ENCODE measurements around the gene TSPAN5.

The TSPAN5 gene

DNA sequence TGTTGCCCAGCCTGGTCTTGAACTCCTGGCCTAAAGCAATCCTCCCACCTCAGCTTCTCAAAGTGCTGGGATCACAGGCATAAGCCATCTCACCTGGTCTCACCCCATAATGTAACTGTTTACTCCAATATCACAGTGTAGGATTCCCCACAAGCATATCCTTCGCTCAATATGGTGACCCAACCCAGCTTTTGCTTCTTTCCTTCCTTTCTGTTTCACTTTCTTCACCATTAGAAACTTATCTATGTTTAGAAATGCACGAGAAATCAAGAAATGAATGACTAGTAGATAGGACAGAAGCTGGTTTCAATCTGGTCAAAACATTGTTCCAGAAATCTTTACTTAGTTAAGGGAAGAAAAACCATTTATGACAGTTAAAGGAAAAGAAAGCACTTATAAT lies 18.9 kb downstream of the TSPAN5 start:
- H3K4me3 ChIP-seq (replicated peaks; ENCODE audit: low read depth, low read length) = no peak overlapping the region
- no peak for DNase-seq (ENCODE audit: extremely low read depth, low read depth)
- TF ChIP-seq, protein P1, sequence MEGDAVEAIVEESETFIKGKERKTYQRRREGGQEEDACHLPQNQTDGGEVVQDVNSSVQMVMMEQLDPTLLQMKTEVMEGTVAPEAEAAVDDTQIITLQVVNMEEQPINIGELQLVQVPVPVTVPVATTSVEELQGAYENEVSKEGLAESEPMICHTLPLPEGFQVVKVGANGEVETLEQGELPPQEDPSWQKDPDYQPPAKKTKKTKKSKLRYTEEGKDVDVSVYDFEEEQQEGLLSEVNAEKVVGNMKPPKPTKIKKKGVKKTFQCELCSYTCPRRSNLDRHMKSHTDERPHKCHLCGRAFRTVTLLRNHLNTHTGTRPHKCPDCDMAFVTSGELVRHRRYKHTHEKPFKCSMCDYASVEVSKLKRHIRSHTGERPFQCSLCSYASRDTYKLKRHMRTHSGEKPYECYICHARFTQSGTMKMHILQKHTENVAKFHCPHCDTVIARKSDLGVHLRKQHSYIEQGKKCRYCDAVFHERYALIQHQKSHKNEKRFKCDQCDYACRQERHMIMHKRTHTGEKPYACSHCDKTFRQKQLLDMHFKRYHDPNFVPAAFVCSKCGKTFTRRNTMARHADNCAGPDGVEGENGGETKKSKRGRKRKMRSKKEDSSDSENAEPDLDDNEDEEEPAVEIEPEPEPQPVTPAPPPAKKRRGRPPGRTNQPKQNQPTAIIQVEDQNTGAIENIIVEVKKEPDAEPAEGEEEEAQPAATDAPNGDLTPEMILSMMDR (IDR thresholded peaks at IDR 0.05; ENCODE audit: low read depth, low read length, missing control alignments) = no peak

DNA sequence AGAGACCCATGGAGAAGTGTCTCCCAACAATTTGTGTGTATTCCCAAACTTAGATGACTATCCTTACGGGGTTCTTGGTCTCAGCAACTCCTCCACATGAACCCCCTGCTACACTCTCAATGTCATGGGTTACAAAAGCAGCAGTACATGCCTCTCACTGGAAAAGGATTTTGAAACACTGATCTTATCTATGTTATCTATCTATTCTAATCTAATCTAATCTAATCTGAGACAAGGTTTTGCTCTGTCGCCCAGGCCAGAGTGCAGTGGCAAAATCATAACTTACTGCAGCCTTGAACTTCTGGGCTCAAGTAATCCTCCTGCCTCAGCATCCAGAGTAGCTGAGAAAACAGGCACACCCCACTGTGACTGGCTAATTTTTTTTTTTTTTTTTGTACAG lies 19.3 kb downstream of the TSPAN5 start:
- no peak for DNase-seq (ENCODE audit: extremely low read depth, low read depth)
- H3K4me3 ChIP-seq (replicated peaks; ENCODE audit: low read depth, low read length) = no peak overlapping the region
- TF ChIP-seq, protein P1 (IDR thresholded peaks at IDR 0.05; ENCODE audit: low read depth, low read length, missing control alignments) = no peak

GRCh38 chr4:98638661-98639060 lies 19.8 kb downstream of the TSPAN5 start:
- DNase-seq (ENCODE audit: extremely low read depth, low read depth) = no peak
- no peak overlapping the region for H3K4me3 ChIP-seq (replicated peaks; ENCODE audit: low read depth, low read length)
- TF ChIP-seq, protein P1 (IDR thresholded peaks at IDR 0.05; ENCODE audit: low read depth, low read length, missing control alignments) = no peak

- TF ChIP-seq, protein P1 (IDR thresholded peaks at IDR 0.05; ENCODE audit: low read depth, low read length, missing control alignments) = no peak
- no peak for DNase-seq (ENCODE audit: extremely low read depth, low read depth)
- H3K4me3 ChIP-seq (replicated peaks; ENCODE audit: low read depth, low read length) = no peak overlapping the region
Observed at GRCh38 chr4:98634061-98634460, 24.4 kb downstream of the TSPAN5 start.

DNA sequence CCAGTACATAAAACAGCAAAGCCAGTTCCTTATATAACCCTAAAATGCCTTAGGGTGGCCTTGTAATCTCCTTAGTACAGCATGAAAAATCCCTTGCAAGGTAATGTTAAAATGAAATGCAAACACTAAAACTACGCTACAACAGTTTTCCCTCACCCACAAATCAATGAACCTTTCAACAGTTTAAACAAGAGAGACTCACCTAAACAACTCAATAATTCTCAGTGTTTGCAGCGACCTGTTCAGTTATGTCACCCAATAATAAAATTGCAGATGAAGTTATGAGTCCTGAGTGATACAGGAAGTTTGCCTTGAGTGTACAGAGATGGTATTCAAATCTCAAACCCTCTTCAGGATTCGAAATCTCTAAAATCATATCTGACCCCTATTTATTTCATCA lies 25.3 kb downstream of the TSPAN5 start:
- TF ChIP-seq, protein P1 (IDR thresholded peaks at IDR 0.05; ENCODE audit: low read depth, low read length, missing control alignments) = no peak
- H3K4me3 ChIP-seq (replicated peaks; ENCODE audit: low read depth, low read length) = no peak overlapping the region
- no peak for DNase-seq (ENCODE audit: extremely low read depth, low read depth)

GRCh38 chr4:98632258-98632657 lies 26.2 kb downstream of the TSPAN5 start:
- no peak for DNase-seq (ENCODE audit: extremely low read depth, low read depth)
- TF ChIP-seq, protein P1 (IDR thresholded peaks at IDR 0.05; ENCODE audit: low read depth, low read length, missing control alignments) = no peak
- H3K4me3 ChIP-seq (replicated peaks; ENCODE audit: low read depth, low read length) = no peak overlapping the region

DNA sequence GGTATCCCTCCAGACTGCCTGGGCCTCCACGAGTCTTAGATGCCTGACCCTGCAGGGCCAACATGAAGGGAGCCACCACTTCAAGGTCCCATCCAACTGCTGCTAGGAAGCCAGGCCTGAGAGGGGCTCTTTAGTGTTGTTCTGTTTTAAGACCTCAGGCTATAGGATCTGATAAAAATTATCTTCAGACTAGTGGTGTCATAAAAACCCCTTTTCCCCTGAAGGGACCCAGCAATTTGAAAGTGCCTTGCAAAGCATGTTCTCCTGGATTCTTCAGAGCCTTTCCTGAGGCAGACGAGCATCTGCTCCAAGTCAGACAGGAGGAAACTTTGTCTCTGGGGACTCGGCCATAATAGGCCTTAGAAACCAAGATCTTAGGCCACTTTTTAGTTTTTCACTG lies 26.9 kb downstream of the TSPAN5 start:
- DNase-seq (ENCODE audit: extremely low read depth, low read depth) = no peak
- H3K4me3 ChIP-seq (replicated peaks; ENCODE audit: low read depth, low read length) = no peak overlapping the region
- TF ChIP-seq, protein P1 (IDR thresholded peaks at IDR 0.05; ENCODE audit: low read depth, low read length, missing control alignments) = no peak
